Vagina (tissue), 2 donors: ENCODE data around the gene MLH3.

ENCODE experiments used
- CTCF ChIP-seq, 3 experiments: fragments of 450-650 bp in 2 of 3; fragments of 200-600 bp in 1 of 3; sonication (generic) in 1 of 3; IDR thresholded peaks; one replicate each; pipeline ENCODE4 v1.5.1; 2017 to 2019; ENCODE audit warnings: antibody characterized with exemption in 3 of 3, mild to moderate bottlenecking in 2 of 3, moderate library complexity in 2 of 3
- POLR2A ChIP-seq, 2 donors: fragments of 450-650 bp; IDR thresholded peaks; one replicate each; pipeline ENCODE4 v1.6.1; 2017; ENCODE audit warnings: antibody characterized with exemption in 2 of 2, mild to moderate bottlenecking in 2 of 2, moderate library complexity in 2 of 2

- TF ChIP-seq POLR2A (IDR thresholded peaks at IDR 0.05) = no peak
- TF ChIP-seq CTCF (IDR thresholded peaks at IDR 0.05) = no peak
Observed at GRCh38 chr14:74979442-74980397, 71.5 kb downstream of the MLH3 start.
